Natural killer cell (primary cell): Measurements from ENCODE around the gene ODAD2. TPM values are rescaled to one million over a fixed set of nuclear protein-coding genes. Genes with fewer than 3 reads are reported as not detected.

Experiments
- ATAC-seq, 3 donors: fragments of 150-1000 bp in 2 of 3; fragments of 200-7000 bp in 1 of 3; cut with Tn5 transposase; 1 replicate in 1 of 3; 2 replicates in 2 of 3; pipeline ENCODE4 v1.10.0; 2021; ENCODE audit warnings: mild to moderate bottlenecking in 2 of 3, moderate library complexity in 2 of 3
- DNase-seq, 2 donors: peaks; one replicate each; pipeline versions ENCODE4 v3.0.0 to v3.0.0-alpha.2; 2013 to 2021; ENCODE audit warnings: mixed read lengths in 1 of 2
- H3K27ac ChIP-seq: one replicate; pipeline ENCODE4 v1.5.1; 2013; ENCODE audit warnings: mild to moderate bottlenecking, low read length
- H3K27me3 ChIP-seq: one replicate; pipeline ENCODE4 v1.6.1; 2013; ENCODE audit warnings: low read length; ENCODE audit not compliant: control insufficient read depth, insufficient read depth
- H3K36me3 ChIP-seq: one replicate; pipeline ENCODE4 v1.6.1; 2013; ENCODE audit warnings: low read length; ENCODE audit not compliant: control insufficient read depth, insufficient read depth
- H3K4me1 ChIP-seq: one replicate; pipeline ENCODE4 v1.6.1; 2013; ENCODE audit warnings: low read length; ENCODE audit not compliant: control insufficient read depth, insufficient read depth
- H3K4me3 ChIP-seq: one replicate; pipeline ENCODE4 v1.5.1; 2013; ENCODE audit warnings: low read length
- H3K9me3 ChIP-seq: one replicate; pipeline ENCODE4 v1.6.1; 2013; ENCODE audit warnings: low read length; ENCODE audit not compliant: control insufficient read depth, insufficient read depth
- H3K27ac Mint-ChIP-seq, 2 donors: one replicate each; pipeline ENCODE4 v1.8.0; 2022; ENCODE audit warnings: mild to moderate bottlenecking in 2 of 2, mixed read lengths in 2 of 2, moderate library complexity in 1 of 2
- H3K27me3 Mint-ChIP-seq, 2 donors: one replicate each; pipeline ENCODE4 v1.8.0; 2022; ENCODE audit warnings: low read depth in 2 of 2, mixed read lengths in 2 of 2
- H3K36me3 Mint-ChIP-seq: one replicate; pipeline ENCODE4 v1.8.0; 2022; ENCODE audit warnings: mixed read lengths
- H3K4me1 Mint-ChIP-seq, 2 donors: one replicate each; pipeline ENCODE4 v1.8.0; 2022; ENCODE audit warnings: mixed read lengths in 2 of 2
- H3K4me3 Mint-ChIP-seq: one replicate; pipeline ENCODE4 v1.8.0; 2022; ENCODE audit warnings: mild to moderate bottlenecking, moderate library complexity, mixed read lengths
- H3K9me3 Mint-ChIP-seq, 2 donors: one replicate each; pipeline ENCODE4 v1.8.0; 2022; ENCODE audit warnings: mixed read lengths in 2 of 2
- WGBS: methylation state at CpG from one replicate; pipeline ENCODE4 v1.1.7; 2013; ENCODE audit warnings: missing lambda C conversion rate; ENCODE audit not compliant: insufficient coverage; 5-methylcytosine and 5-hydroxymethylcytosine counted together
- intact Hi-C: fragments of 100-400 bp; cut with micrococcal nuclease; formaldehyde crosslinking; loops from one replicate; pipeline ENCODE4 v1.14.2; 2022
- total RNA-seq, 4 donors: library from RNA; stranded (reverse); fragments of 120-200 nt in 1 of 4; gene quantifications; one replicate each; pipeline versions ENCODE4 v1.2.3 to v1.2.4, GENCODE V29; 2013 to 2022
- TF ChIP-seq, protein P1 (sequence below): fragments of 200-600 bp; IDR thresholded peaks from one replicate; pipeline ENCODE4 v1.8.0; 2022; ENCODE audit warnings: antibody characterized with exemption

Gene ODAD2
- total RNA-seq, 3 donors from 2014 or later (not counting 1 experiment from before 2014, with no cell fraction given): not detected

DNA sequence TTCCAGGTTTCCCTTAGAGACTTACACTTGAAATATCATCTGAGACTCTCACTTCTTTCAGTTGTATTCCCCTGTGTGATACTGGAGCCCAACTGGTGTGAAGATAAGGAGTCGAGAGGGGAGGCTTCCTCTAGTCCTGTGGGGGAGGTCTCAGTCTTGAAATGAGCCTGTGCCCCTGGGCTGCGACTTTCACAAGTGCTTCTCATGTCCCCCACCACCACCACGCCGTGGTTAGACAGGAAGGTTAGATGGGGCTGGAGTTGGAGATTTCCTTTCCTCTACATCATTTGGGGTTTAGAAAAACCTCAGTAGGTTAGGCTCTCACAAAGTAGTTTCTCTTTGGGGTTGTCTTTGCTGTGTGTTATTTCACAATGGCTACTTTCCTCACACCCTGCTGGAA, 227.6 kb downstream of the ODAD2 start:
- Mint-ChIP-seq H3K4me1 (no peaks in the 10 kb centered on the region), H3K27ac (no peak overlapping the region), H3K9me3 (no peaks in the 10 kb centered on the region), H3K27me3 (peaks cover 35 to 60% of the 10 kb centered on the region in 2 donors), H3K36me3 (no peaks in the 10 kb centered on the region), H3K4me3 (no peak overlapping the region)
- intact Hi-C loops: no loop called here
- TF ChIP-seq, protein P1, sequence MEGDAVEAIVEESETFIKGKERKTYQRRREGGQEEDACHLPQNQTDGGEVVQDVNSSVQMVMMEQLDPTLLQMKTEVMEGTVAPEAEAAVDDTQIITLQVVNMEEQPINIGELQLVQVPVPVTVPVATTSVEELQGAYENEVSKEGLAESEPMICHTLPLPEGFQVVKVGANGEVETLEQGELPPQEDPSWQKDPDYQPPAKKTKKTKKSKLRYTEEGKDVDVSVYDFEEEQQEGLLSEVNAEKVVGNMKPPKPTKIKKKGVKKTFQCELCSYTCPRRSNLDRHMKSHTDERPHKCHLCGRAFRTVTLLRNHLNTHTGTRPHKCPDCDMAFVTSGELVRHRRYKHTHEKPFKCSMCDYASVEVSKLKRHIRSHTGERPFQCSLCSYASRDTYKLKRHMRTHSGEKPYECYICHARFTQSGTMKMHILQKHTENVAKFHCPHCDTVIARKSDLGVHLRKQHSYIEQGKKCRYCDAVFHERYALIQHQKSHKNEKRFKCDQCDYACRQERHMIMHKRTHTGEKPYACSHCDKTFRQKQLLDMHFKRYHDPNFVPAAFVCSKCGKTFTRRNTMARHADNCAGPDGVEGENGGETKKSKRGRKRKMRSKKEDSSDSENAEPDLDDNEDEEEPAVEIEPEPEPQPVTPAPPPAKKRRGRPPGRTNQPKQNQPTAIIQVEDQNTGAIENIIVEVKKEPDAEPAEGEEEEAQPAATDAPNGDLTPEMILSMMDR: no peak
- DNase-seq (no peak), ATAC-seq (peak in 1 of 3 donors; percentile 35)
- Histone ChIP-seq H3K4me3 (no peak overlapping the region), H3K36me3 (no peaks in the 10 kb centered on the region), H3K9me3 (no peaks in the 10 kb centered on the region), H3K27me3 (peaks cover 3% of the 10 kb centered on the region), H3K27ac (no peak overlapping the region), H3K4me1 (no peaks in the 10 kb centered on the region)
- WGBS: no CpG with 5 or more reads among the region's 4 CpGs

DNA sequence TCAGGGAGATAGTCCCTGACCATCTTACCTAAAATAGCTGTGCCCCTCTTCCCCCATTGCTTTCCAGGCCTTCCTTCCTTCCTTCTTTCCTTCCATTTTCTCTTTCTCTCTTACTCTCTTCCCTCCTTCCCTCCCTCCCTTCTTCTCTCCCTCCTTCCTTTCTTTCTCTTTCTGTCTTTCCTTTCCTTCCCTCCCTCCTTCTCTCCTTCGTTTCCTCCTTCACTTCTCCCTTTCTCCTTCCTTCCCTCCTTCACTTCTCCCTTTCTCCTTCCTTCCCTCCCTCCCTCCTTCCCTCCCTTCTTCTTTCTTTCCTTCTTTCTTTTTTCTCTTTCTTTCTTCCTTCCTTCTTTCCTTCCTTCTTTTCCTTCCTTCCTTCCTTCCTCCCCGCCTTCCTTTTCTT, 228.7 kb downstream of the ODAD2 start:
- intact Hi-C loops: no loop called here
- Histone ChIP-seq H3K27ac (no peak overlapping the region), H3K36me3 (no peaks in the 10 kb centered on the region), H3K9me3 (no peaks in the 10 kb centered on the region), H3K27me3 (peaks cover 3% of the 10 kb centered on the region), H3K4me1 (no peaks in the 10 kb centered on the region), H3K4me3 (no peak overlapping the region)
- H3K36me3 Mint-ChIP-seq: no peaks in the 10 kb centered on the region
- TF ChIP-seq, protein P1: no peak
- WGBS: 89% methylated on average over 2 of the region's 2 CpGs
- no peak overlapping the region for H3K4me3 Mint-ChIP-seq
- no peak overlapping the region for H3K27ac Mint-ChIP-seq
- no peaks in the 10 kb centered on the region for H3K4me1 Mint-ChIP-seq
- ATAC-seq: no peak
- no peak for DNase-seq
- no peaks in the 10 kb centered on the region for H3K9me3 Mint-ChIP-seq
- H3K27me3 Mint-ChIP-seq: peaks cover 30 to 55% of the 10 kb centered on the region in 2 donors
